CD4-positive, alpha-beta T cell treated with Interleukin-12 subunit alpha and Interleukin-12 subunit beta, for 1 hour (primary cell): ENCODE results near the gene DNAJC1.

Source experiments
- DNase-seq: peaks from one replicate; pipeline ENCODE4 v3.0.0-alpha.2; 2020

DNAJC1 gene

GRCh38 chr10:21757185-21757901, 246.2 kb downstream of the DNAJC1 start:
- no peak for DNase-seq

- no peak for DNase-seq
Observed at GRCh38 chr10:21756707-21757106, 246.8 kb downstream of the DNAJC1 start.

GRCh38 chr10:21754410-21755011, 249.0 kb downstream of the DNAJC1 start:
- DNase-seq = no peak

GRCh38 chr10:21753497-21754270, 249.8 kb downstream of the DNAJC1 start:
- no peak for DNase-seq

- no peak for DNase-seq
Observed at GRCh38 chr10:21751341-21752310, 251.9 kb downstream of the DNAJC1 start.

- DNase-seq = no peak
Observed at GRCh38 chr10:21750424-21750823, 253.1 kb downstream of the DNAJC1 start.

GRCh38 chr10:21749788-21750187, 253.7 kb downstream of the DNAJC1 start:
- no peak for DNase-seq

- no peak for DNase-seq
Observed at GRCh38 chr10:21747809-21748208, 255.7 kb downstream of the DNAJC1 start.

GRCh38 chr10:21746118-21746517, 257.4 kb downstream of the DNAJC1 start:
- peak; percentile 27 for DNase-seq

GRCh38 chr10:21744223-21744622, 259.3 kb downstream of the DNAJC1 start:
- DNase-seq = no peak

- no peak for DNase-seq
Observed at GRCh38 chr10:21742740-21743412, 260.7 kb downstream of the DNAJC1 start.

GRCh38 chr10:21740989-21741388, 262.5 kb downstream of the DNAJC1 start:
- DNase-seq = peak; percentile 69

- no peak for DNase-seq
Observed at GRCh38 chr10:21737106-21737505, 266.4 kb downstream of the DNAJC1 start.

GRCh38 chr10:21733710-21734109, 269.8 kb downstream of the DNAJC1 start:
- no peak for DNase-seq

GRCh38 chr10:21732067-21732772, 271.3 kb downstream of the DNAJC1 start:
- peak; percentile 35 for DNase-seq

- DNase-seq = no peak
Observed at GRCh38 chr10:21728618-21729017, 274.9 kb downstream of the DNAJC1 start.

- no peak for DNase-seq
Observed at GRCh38 chr10:21727452-21728168, 275.9 kb downstream of the DNAJC1 start.

GRCh38 chr10:21726601-21727225, 276.8 kb downstream of the DNAJC1 start:
- no peak for DNase-seq

GRCh38 chr10:21724687-21725367, 278.7 kb downstream of the DNAJC1 start:
- peak; percentile 54 for DNase-seq
